Lower leg skin (tissue), 3 donors: ENCODE results near the gene KCTD16.

Source experiments
- CTCF ChIP-seq, 3 donors: fragments of 450-650 bp; IDR thresholded peaks; one replicate each; pipeline ENCODE4 v1.5.1; 2016; ENCODE audit warnings: antibody characterized with exemption in 3 of 3, mild to moderate bottlenecking in 3 of 3, moderate library complexity in 2 of 3
- POLR2A ChIP-seq, 2 donors: fragments of 450-650 bp; IDR thresholded peaks; one replicate each; pipeline ENCODE4 v1.6.1; 2016 to 2017; ENCODE audit warnings: antibody characterized with exemption in 2 of 2, mild to moderate bottlenecking in 1 of 2, moderate library complexity in 1 of 2

DNA sequence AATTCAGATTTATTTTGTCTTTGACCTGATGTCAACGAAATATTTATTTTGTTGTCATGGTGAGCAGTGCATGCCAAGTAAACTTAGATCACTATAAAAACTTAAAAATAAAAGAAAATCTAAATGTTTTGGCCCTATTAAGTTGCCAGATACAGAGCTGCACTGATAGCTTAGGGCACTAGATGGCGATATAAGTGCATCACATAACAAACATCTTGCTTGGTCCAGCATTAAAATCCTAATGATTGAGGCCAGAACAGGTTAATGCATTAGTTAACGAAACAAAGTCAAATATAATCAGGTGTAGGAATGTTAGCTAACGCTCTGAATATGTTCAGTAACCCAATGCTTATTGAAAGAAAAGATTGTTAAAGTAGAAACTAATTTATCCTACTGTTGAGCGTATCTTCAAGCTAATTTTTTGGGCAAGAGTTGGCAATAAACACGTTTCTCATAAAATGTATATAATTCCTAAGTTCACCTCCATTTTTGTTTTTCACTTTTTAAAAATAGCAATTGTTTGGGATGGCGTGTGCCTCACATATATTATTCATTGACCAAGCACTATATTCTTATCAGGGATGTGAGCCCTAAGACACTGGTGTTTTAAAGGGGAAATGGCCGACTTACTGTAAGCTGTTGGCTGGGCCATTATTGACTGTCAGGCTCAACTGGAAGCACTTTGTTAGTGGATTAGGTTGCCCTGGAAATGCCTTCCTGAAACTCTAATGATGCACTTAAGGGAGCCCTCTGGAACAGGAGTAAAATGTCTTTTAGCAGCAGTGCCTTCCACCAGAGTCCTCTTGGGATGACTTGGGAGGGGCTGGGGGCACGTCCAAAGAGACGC lies 33.3 kb downstream of the KCTD16 start:
- TF ChIP-seq POLR2A (IDR thresholded peaks at IDR 0.05) (no peak), CTCF (IDR thresholded peaks at IDR 0.05) (no peak)
